ENCODE data around the gene ANAPC1.
"Not testable (repeated sequence)": the region's sequence is repeated elsewhere in the genome, so short reads cannot be mapped to it uniquely, and the experiment has no call there.

ANAPC1 gene

DNA sequence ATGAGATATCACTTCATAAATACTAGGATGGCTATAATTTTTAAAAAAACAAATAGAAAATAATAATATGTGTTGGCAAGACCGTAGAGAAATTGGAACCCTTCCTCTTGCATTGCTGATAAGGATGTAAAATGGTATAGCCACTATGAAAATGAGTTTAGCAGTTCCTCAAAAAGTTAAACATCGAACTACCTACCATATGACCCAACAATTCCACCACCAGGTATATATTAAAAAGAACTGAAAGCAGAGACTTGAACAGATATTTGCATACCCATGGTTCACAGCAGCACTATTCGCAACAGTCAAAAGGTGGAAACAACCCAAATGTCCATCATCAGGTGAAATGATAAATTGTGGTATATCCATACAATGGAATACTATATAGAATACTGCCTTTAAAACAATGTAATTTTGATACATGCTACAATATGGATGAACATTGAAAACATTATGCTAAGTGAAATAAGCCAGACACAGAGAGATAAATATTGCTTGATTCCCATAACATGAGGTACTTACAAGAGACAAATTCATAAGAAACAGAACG is 55.7 kb downstream of the ANAPC1 start:
- not testable (repeated sequence) for FAIRE-seq; DNase-seq (ENCODE audit: insufficient read length)

DNA sequence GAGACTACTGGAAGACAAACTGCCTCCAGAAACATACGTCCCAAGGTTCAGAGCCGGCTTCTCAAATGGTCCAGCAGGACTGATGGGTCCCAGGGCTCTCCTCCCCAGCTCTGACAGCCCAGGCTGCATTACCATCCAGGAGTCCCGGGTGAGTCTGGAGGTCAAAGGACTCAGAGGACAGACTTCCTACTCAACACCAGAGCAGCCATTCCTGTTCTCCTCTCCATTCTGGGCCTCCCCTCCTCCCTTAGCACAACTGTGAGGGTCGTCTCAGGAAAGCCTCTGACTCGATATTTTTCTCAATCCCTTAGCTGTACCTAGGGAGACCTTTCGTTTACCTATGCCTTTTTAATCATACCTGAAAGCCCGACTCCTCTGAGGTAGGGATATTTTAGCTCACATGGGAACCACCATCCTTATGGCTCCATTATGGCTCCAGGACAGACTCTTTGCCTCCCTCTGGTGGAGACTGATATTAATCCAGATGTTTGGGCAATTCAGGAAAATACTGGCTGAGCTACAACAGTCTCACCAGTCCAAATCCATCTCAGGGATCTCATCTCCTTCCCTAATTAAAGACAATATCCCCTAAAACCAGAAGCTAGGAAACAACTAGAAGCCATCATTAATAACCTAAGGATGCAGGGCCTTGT is 70.9 kb downstream of the ANAPC1 start:
- DNase-seq (ENCODE audit: insufficient read length); FAIRE-seq: not testable (repeated sequence)

DNA sequence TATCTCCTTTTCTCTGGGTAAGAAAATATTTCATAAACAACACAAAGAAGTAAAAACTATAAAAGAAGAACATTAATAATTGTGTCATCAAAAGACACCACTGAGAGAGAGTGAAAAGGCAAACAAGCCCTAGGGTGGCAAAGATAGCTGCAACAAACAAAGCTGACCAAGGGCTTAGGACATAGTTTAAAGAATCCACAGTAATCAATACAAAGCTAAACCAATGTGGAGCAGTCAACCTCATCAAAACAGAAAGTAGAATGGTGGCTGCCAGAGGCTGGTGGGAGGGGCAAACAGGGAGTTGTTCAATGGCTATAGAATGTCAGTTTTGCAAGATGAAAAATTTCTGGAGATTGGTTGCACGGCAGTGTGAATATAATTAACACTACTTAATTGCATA is 93.4 kb downstream of the ANAPC1 start:
- DNase-seq (ENCODE audit: insufficient read length); FAIRE-seq: not testable (repeated sequence)

DNA sequence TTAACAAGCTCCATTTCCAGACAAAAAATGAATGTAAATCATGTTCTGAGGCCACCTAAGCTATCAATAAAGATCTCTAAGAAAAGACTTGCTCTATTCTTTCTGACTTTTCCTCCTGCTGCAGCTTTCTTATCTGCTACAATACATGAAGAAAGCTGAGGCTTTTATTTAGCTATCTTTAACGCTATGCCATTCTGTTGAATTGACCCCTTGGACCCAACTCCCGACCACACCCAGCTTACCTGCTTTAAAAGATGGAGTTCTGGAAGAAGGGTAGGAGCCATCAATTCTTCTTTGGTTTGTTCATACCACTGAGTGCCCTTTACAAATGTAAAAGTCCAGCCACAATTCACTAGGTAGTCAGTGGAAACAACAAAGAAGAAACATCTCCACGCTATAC is 99.9 kb downstream of the ANAPC1 start:
- not testable (repeated sequence) for DNase-seq (ENCODE audit: insufficient read length); FAIRE-seq

DNA sequence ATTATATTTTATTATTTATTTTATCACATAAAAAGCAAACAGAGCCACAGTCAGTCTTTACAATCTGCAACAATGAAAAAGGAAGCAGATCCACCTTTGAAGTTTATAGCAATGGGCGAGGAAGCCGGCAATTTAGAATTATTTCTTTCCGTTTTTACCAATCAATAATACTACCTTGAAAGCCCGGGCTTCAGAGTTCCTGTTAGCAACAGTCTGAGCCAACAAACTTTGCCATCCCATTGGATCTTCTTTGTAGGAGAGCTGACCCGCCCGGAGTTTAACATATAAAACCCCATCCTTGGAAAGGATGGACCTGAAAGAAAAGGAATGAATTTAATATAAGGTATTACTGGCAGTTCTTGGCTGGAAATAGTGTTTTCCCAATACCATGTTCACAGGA is 101.8 kb downstream of the ANAPC1 start:
- FAIRE-seq; DNase-seq (ENCODE audit: insufficient read length): not testable (repeated sequence)

DNA sequence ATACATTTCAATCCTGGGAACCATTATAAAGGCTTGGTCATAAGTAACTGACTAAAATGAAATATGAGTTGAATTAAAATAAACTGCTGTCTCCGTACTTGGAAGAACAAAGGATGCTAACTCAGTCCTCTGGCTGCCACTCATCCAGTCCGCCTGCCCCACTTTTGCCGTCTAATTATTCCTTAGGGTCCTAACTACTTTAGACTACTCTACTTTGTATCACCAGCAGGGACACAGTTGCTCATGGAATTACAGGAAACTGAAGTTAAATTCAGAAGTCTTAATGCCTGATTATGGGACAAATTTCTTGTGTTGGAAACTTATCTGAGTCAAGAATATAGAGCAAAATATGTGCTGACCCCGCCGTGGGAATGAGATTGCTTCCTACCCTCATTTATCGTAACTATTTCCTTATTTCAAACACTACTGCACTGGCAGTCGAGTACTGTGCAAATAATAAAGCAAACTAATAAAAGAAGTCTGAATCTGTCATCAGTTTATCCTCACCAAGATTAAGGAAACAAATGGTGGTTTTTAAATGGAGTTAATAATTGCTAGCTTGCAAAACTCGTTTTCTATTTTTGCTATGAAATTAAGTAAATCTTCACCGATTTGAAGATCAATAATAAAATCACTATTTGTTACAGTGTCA is 102.4 kb downstream of the ANAPC1 start:
- not testable (repeated sequence) for FAIRE-seq; DNase-seq (ENCODE audit: insufficient read length)

DNA sequence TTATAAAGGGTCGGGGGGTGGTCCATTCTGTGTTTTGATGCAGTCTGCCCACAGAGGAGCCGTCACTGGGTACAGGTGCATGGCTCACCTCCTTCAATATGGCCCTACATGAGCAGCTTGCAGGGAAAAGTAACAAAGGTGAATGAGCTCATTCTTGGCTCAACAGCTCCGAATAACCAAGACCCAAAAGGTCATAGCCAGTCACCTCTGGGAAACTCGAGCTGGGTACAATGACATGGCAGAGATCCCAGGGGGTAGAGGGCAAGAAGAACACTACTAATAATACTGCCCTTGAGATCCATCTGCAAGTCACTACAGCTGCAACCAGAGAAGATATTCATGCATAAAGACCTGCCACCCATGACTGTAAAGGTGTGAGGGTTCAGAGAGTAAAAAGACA is 106.8 kb downstream of the ANAPC1 start:
- not testable (repeated sequence) for FAIRE-seq; DNase-seq (ENCODE audit: insufficient read length)

DNA sequence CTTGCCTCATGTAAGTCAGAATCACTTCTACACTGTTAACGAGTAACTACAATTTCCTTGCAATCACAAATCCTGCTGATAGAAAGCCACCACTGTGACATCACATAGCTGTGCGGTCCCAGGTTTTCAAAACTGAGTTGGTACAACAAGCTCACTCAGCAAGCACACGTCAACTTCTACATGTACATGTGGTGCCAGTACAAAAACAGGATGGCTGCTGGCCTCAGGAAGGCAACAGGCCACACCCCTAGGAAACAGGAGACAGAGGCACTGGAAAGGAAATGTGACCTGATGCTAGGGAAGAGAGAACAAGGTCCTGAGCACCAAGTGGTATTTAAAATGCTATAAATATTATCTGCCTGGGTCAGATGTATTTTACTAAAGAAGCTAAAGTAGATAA is 107.7 kb downstream of the ANAPC1 start:
- DNase-seq (ENCODE audit: insufficient read length); FAIRE-seq: not testable (repeated sequence)

DNA sequence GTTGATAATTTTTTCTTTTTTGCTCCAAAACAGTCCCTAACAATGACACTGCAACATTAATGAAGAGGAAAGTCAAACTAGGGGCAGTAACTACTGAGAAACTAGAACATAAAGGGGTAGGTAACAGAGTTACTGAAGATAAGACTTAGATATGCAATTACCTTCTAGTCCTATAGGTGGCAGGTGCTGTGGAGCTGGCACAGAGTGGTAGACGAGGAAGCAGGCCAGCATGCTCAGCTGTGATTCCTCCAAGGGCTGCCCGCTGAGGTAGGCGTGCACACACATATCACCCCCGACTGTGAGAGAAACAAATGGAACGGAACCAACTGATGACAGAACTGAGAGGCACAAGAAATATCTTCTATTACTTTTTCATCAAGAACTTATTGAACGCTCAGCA is 111.8 kb downstream of the ANAPC1 start:
- not testable (repeated sequence) for DNase-seq (ENCODE audit: insufficient read length)
- FAIRE-seq = peak; percentile 84

DNA sequence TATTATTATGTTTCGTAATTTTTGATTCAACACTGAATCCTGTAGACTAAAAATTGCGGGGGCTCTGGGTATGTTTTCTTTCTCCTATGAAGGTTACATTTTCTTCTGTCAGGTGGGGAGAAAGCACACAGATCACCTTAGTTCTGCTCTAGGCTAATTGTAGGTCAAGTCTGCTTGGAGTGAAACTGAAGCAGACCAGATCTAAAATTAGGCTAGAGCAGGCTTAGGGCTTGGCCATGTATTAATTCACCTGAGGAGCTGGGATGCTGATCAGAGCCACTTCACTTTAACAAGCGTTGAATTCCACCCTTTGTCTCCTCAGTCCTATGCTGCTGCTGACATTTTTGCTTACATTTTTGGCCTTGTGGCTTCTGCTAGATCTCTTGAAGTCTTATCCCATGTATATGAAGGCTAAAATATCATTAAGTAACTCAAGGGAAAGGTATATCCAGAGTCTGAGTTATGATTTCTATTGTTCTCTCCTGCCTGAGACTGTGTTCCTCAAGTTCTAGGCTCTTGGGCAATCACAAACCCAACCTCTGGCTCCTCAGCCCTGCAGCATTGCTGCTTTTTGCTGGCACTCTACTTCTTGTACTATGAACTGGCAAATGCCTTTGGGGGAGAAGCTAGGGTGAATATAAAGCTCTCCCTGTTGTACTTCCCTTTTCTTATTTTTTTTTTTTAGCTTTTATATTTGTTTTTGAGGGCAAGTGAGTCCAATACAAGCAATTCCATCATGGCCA is 112.9 kb downstream of the ANAPC1 start:
- not testable (repeated sequence) for FAIRE-seq; DNase-seq (ENCODE audit: insufficient read length)

DNA sequence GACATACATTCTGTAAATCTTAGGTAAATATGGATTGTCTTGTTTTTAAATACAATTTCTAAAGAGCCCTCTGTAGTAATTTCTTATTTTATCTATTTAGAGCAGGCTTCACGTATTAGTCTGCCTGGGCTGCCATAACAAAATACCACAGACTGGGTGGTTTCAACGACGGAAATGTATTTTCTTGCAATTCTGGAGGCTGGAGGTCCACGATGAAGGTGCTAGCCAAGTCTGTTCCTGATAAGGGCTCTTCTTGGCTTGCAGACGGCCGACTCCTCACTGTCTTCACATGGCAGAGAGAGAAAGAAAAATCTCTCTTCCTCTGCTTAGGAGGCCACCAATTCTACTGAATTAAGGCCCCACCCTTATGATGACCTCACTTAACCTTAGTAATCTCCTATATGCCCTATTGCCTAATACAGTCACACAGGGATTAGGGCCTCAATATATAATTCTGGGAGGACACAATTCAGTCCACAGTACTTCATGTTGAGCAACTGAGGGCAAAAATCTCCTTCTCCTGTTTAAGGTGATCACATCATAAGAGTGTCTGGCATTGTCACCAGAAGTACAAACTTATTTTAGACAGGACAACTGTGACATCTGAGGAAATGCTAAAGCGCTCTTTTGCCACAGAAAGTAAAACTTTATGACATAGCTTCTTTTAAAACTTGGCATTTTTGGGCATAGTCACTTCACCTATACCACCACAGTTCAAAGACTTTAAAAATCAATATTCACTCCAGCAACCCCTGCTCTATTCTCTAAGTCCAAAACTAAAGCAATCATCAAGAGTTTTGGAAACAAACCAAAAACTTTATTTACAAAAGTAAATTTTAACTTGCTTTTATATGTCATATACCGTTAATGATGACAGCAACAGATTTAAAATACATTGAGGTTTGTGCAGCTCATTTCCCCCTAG is 115.5 kb downstream of the ANAPC1 start:
- not testable (repeated sequence) for DNase-seq (ENCODE audit: insufficient read length); FAIRE-seq

DNA sequence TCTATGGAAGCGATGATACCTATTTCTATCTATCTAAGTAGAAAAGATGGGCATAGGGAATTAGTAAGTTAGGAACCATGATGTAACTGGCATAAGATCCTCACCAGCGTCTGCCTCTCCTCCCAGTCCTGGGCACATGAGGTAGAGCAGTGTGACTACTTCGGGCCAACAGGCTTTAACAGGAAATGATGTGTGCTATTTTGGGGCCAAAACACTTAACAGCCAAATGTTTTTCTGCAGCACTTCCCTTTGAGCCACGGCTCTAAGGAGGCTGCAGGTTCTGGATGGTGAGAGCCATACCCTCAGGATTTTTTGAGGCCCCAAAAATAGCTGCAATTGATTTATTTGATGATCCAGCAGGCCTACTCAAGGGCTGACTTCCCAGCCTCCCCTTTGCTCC is 116.9 kb downstream of the ANAPC1 start:
- FAIRE-seq; DNase-seq (ENCODE audit: insufficient read length): not testable (repeated sequence)

DNA sequence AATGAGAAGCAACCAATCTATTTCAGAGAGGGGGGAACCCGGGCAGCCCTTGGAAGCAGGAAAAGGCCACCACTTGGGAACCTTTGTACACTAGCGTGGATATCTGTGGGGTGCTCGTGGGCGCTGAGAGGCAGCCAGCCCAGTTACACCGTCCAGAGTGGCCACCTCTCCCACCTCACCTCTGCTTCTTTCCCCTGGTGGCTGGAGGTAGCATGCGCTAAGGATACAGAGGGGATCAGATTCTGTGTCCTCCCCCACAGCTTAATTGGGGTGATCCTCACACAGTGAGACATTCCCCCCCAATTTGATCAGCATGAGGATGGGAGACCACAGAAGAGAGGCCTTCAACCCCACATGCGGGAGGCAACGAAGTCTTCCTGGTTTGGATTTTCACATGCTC is 117.7 kb downstream of the ANAPC1 start:
- DNase-seq (ENCODE audit: insufficient read length); FAIRE-seq: not testable (repeated sequence)

DNA sequence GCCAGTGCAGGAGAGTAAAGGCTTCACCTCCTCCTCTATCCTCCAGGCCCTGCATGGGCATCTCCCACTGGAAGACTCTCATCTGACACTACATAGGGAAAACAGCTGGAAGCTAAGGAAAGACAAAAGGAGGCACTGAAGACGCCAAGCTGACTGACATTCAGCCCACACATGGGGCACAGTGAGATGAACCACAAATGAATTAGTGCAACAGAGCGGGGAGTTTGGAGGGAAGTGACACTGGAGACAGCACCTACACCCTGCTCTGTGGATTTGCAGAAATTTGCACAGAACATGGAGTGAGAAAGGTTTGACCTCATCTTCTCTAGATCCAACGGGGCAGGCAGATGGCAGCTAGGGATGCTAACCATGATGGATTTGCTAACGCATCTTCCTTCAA is 119.8 kb downstream of the ANAPC1 start:
- DNase-seq (ENCODE audit: insufficient read length) = not testable (repeated sequence)

DNA sequence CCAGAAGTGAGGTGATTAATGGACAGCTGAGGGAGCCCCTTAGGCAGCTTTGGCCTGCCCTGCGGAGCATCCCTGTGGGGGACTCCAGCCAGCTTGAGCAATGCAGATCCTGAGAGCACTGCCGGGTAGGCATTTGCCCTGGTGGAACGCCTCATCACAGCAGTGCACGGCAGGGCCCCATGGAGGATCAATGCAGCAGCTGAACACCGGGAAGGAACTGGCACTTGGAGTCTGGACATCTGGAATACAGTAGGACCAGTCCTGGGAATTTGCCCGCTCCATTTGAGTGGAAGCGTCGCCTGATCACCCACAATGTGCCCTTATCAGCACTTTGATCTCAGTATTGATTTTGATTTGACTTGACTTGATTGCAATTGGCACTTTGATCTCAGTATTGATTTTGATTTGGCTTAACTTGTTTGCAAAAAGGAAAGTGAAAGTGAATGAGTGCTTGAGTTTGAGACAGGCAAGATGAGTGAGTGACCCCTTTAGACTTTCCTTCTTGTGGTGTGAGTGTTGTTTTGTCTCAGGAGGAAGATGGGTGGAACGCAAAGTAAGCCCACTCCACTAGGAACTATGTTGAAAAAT is 123.2 kb downstream of the ANAPC1 start:
- not testable (repeated sequence) for FAIRE-seq; DNase-seq (ENCODE audit: insufficient read length)

More for the DNA sequence above, 119.8 kb downstream of the ANAPC1 start:
- FAIRE-seq = not testable (repeated sequence)

DNA sequence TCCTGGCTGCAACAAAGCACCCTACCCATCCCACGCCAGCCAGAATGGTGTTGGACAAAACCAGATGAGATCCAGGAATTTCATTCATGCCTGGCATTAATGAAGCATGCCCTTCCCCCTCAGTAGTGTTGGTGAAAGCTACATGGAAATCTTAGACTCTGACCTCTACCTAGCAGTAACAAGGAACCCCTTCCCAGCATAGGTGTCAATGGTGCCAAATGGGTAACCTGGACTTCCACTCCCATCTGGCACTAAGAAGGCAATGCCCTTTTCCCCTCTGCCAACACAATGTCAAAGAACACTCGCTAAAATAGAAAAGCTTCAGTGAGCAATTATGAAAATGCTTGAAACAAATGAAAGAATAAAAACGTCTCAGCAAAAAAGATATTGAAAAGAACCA is 131.5 kb downstream of the ANAPC1 start:
- not testable (repeated sequence) for DNase-seq (ENCODE audit: insufficient read length); FAIRE-seq

DNA sequence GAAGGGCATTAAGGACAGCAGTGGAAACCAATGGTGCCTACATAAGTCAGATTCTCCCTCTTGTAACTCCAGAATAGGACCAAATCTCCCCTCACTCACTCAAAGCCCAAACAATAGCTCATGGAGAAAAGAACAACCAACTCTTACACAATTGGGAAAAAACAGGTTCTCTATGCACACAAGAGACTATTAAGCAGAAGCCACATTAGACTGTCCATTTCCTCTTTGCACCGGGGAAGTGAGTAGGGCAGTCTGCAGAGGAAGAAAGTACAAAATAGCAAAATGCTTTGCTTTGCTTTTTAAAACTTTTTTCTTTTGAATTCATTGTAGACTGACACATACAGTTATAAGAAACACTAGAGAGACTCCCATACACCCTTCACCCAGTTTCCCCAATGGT is 133.4 kb downstream of the ANAPC1 start:
- not testable (repeated sequence) for FAIRE-seq; DNase-seq (ENCODE audit: insufficient read length)

DNA sequence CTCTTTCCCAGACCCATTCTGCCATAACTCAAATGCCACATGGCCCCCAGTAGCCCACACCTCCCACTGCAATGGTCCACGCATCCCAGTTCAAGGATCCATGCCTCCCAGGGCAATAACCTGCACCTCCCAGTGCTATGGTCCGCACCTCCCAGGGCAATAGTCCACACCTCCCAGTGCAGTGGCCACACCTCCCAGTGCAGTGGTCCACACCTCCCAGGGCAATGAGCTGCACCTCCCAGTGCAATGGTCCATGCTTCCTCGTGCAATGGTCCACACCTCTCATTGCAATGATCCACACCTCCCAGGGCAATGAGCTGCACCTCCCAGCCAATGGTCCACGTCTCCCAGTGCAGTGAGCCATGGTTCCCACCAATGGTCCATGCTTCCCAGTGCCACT is 135.6 kb downstream of the ANAPC1 start:
- FAIRE-seq; DNase-seq (ENCODE audit: insufficient read length): not testable (repeated sequence)

DNA sequence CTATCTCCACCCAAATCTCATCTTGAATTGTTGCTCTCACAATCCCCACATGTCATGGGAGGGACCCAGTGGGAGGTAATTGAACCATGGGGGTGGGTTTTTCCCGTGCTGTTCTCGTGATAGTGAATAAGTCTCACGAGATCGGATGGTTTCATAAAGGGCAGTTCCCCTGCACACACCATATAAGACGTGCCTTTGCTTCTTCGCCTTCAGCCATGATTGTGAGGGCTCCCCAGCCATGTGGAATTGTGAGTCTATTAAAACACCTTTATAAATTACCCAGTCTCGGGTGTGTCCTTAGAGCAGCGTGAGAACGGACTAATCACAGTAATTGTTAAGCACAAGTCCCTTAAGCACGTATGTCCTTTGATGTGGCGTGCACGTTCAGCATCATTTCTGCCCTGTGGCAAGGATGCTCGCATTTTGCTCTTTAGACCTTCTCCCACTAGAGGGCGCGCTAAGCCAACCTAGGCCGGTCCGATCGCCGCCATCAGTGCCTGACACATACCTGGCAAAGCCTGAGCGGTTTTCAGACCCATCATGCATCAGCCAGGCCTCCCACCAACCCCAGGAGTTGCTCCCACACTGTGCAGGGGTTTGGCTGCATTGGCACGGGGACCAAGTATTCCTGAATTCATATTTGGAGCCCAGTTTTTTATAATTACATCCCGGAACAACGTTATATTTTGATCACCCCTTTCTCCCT is 136.4 kb downstream of the ANAPC1 start:
- DNase-seq (ENCODE audit: insufficient read length) = not testable (repeated sequence)
- peak; percentile 95 for FAIRE-seq

Data from GM12892 (cell line).